ENCODE measurements around the gene BRAT1.
"Not testable (repeated sequence)": the region's sequence is repeated elsewhere in the genome, so short reads cannot be mapped to it uniquely, and the experiment has no call there.

BRAT1 gene

GRCh38 chr7:2539031-2539911 lies 16.1 kb downstream of the BRAT1 start:
- no peak for DNase-seq (ENCODE audit: low read depth in 2 of 2, low spot score in 1 of 2)

- DNase-seq (ENCODE audit: low read depth in 2 of 2, low spot score in 1 of 2) = no peak
These were observed 17.1 kb downstream of the BRAT1 start for GRCh38 chr7:2537981-2538851.

GRCh38 chr7:2535872-2536627 lies 19.3 kb downstream of the BRAT1 start:
- DNase-seq (ENCODE audit: low read depth in 2 of 2, low spot score in 1 of 2) = not testable (repeated sequence)

DNA sequence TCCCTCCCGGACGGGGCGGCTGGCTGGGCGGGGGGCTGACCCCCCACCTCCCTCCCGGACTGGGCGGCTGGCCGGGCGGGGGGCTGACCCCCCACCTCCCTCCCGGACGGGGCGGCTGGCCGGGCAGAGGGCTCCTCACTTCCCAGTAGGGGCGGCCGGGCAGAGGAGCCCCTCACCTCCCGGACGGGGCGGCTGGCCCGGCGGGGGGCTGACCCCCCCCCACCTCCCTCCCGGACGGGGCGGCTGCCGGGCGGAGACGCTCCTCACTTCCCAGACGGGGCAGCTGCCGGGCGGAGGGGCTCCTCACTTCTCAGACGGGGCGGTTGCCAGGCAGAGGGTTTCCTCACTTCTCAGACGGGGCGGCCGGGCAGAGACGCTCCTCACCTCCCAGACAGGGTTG lies 21.1 kb downstream of the BRAT1 start:
- DNase-seq (ENCODE audit: low read depth in 2 of 2, low spot score in 1 of 2) = not testable (repeated sequence)

DNA sequence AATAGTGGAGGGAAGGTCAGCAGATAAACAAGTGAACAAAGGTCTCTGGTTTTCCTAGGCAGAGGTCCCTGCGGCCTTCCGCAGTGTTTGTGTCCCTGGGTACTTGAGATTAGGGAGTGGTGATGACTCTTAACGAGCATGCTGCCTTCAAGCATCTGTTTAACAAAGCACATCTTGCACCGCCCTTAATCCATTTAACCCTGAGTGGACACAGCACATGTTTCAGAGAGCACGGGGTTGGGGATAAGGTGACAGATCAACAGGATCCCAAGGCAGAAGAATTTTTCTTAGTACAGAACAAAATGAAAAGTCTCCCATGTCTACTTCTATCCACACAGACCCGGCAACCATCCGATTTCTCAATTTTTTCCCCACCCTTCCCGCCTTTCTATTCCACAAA lies 21.8 kb downstream of the BRAT1 start:
- DNase-seq (ENCODE audit: low read depth in 2 of 2, low spot score in 1 of 2) = not testable (repeated sequence)

DNA sequence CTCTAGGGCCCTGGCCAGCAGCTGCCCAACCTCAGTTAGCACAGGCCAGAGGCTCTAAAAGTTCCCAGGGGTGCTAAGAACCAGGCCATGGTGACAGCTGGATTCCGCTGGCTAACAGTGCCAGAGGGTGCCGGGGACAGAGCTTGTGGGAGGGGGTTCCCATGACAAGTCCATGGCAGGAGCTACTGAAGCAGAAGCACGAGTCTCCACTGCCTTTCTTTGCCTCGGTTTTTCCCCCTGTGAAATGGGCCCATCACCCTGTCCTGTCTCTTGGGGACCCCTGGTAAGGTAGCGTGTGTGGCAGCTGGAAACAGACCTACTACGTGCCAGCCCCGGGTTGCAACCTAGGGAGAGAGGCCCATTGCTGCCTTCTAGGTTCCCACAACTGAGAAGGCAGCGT lies 22.5 kb downstream of the BRAT1 start:
- not testable (repeated sequence) for DNase-seq (ENCODE audit: low read depth in 2 of 2, low spot score in 1 of 2)

DNA sequence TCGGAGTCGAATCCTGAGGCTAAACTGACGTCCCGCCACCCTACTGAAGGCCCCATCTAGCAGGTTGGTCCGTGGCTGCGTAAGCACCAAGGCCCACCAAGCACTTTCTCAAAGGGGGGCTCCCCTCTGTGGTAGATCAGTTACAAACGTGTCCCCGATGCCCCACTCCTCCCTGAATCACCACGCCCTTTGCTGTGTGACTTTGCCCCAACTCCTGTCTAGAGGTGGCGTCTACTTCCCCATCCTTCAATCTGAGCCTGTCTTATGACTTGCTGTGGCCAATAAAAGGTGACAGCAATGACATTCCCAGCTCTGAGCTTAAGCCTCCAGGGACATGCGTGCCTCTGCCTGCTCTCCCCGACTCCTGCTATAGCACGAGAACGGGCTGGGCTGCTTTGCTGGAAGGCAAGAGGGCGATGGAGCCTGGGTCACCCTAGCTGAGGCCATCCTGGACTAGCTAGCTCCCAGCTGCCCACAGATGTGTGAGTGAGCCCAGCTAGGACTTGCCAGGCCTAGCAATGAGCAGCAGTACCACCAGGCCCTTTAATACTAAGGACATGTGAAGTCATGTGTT lies 23.0 kb downstream of the BRAT1 start:
- DNase-seq (ENCODE audit: low read depth in 2 of 2, low spot score in 1 of 2) = not testable (repeated sequence)

- DNase-seq (ENCODE audit: low read depth in 2 of 2, low spot score in 1 of 2) = not testable (repeated sequence)
These were observed 23.6 kb downstream of the BRAT1 start for GRCh38 chr7:2531796-2532110.

DNA sequence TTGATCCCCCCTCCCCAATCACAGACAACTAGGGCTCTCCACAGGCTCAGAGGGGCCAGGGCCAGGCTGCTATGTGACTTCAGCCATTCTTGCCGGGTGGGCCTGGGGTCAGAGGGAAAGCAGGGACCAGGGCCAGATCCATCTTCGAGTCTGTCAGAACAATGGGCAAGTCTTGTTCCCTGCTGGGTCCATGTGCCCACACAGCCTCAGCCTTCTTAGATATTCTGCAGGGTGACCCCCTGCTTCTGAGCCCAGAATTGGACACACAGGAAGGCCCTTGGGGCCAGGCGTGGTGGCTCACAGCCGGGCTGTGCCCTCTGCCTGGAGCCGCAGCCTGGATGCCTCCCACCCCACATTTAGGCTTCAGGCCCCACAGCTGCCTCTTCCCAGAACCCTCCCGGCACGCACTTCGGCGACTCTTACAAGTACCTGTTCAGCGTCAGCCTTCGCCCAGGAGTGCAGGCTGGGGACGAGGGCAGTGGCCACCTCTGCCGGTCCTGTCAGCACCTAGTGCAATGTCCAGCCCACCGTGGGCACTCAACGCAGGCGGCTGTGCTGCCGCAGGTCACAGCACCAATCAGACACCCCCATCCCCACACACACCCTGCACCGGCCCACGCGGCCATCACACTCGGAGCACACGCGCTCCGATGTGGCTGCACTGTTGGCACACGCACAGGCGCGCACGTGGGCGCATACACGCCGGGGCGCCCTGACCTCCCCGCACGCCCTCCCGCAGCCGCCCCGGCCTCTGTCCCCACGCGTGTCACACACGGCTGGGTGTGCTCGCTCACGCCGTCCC lies 24.1 kb downstream of the BRAT1 start:
- DNase-seq (ENCODE audit: low read depth in 2 of 2, low spot score in 1 of 2) = not testable (repeated sequence)

DNA sequence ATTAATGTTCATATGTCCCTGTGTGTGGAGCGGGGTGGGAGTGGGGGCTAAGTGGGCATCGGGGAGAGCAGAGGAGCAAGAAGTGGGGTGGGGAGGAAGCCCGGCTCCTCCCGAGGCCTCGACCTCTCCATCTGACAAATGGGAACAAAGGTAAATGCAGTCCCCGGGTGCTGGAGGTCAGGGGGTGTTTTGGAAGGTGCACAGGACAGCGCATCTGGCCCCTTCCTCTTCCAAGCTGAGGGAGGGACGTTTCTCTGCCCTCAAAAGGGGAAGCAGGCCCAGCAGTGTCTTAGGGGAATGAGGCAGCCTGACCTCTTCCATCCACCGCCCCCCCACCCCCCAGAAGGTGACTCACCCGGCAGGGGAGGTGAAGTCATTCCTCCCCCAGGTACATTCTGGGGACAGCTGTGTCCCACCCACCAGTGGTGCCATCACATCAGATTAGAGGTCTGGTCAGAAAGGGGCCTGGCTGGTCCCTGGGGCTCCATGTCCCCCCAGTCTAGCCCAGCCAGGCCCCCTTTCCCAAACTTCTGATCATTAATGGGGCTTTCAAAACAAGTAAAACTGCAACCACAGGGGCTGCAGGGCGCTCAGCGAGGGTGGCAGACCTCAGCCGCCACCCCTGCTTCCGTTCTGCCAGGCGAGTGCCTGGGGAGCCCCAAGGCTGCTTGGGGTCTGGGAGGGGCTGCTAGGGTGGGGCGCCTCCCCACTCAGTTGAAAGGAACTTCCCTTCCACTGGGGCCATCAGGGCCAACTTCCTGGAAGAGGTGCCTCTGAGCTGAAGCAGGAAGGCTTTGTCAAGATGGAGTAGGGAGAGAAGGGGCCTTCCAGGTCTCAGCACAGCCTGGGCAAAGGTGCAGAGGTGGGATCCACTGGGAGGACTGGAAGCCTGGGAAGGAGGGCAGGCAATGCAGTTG lies 25.0 kb downstream of the BRAT1 start:
- peak in 1 of 2 donors; percentile 61 for DNase-seq (ENCODE audit: low read depth in 2 of 2, low spot score in 1 of 2)

GRCh38 chr7:2529161-2530070 lies 25.9 kb downstream of the BRAT1 start:
- DNase-seq (ENCODE audit: low read depth in 2 of 2, low spot score in 1 of 2) = no peak

DNA sequence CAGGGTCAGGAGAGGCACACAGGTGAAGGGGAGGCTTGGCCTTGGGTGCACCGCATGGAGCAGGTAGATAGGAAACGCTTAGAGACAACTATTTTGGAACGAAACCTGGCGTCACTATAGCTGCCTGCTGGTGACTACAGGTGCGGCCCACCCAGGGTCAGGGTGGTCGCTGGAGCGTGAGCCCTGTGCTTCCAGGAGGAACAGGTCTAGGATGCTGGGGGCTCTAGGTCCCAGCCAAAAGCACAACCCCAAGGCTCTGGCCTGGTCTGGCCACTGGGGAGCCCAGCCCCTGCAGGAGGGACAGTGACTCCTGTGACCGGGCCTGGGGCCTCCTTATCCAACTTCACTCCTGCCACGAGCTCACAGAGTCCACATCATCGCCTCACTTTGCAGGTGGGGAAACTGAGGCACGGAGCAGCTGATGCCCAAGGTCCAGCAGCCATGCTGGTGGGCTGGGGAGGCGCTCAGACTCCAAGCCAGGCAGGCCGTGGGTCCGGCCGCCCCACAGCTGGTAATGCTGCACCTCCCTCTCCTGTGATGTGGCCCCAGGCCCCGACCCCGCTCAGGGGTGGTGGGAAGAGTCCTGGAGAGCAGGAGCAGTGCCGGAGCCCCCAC lies 26.7 kb downstream of the BRAT1 start:
- DNase-seq (ENCODE audit: low read depth in 2 of 2, low spot score in 1 of 2) = no peak

DNA sequence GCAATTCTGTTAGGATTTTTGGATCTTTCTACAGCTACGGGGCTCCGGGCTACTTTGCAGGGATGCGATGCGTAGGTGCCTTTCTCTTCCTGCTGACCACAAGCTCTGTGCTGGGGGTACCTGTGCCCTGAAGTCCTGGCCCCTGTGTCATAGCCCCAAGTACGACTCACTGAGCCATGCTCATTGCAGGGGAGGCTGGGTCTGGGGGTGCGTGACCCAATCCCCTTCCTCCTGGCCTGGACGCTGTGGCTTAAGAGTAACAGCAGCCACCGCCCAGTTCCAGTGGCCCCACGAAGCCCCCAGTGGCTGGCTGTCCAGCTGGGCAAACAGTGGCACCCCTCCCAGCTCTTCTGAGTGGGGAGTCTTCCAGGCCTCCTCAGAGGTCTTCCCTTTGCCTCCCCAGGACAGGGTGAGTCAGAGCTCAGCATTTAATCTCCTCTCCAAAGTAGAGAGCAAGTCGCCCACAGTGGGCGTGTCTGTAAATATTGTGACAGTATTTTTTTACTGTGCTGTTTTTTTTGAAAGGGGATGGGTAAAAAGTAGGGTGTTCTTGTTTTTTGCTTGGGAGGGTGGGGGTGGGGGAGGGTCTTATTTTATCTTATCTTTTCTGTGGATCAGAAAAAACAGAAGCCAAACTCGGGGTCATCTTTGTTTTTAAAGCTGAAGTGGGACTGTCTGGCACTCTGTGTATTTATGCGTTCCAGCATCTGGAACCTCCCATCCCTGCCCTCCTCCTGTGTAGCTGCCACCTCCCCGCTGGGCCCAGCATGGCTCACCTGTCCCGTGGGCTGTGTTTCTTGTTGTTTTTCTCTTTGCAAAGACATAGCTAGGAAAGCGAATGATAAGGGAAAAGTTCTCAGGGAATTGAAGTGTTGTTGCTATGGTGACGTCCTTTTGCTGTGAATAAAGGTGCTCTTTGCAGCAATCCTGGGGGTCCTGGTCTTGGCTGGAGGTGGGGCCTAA lies 27.5 kb downstream of the BRAT1 start:
- DNase-seq (ENCODE audit: low read depth in 2 of 2, low spot score in 1 of 2) = no peak

- DNase-seq (ENCODE audit: low read depth in 2 of 2, low spot score in 1 of 2) = no peak
These were observed 28.4 kb downstream of the BRAT1 start for GRCh38 chr7:2526659-2527504.
